PC-3 (cell line): Measurements from ENCODE around the gene IL3RA. TPM values are rescaled to one million over a fixed set of nuclear protein-coding genes. Genes with fewer than 3 reads are reported as not detected.

Source experiments
- ATAC-seq: fragments of 200-7000 bp; cut with Tn5 transposase; 2 replicates; pipeline ENCODE4 v1.9.1; 2020; ENCODE audit warnings: mild to moderate bottlenecking, moderate library complexity
- BruUV-seq: library from RNA; stranded (reverse); fragments of 400-500 nt; replicated peaks from 2 replicates; lab custom pipeline; 2021; lab: Mats Ljungman, UMichigan
- CTCF ChIA-PET: fragments of 300-600 bp; sonication (Branson Sonifier 250); formaldehyde crosslinking; loops from one replicate; lab custom pipeline; 2022; ENCODE audit warnings: antibody characterized with exemption; lab: Charles Lee
- POLR2A ChIA-PET: fragments of 300-600 bp; sonication (Branson Sonifier 250); formaldehyde crosslinking; loops from one replicate; lab custom pipeline; 2022; ENCODE audit warnings: antibody characterized with exemption; ENCODE audit not compliant: unreplicated experiment; lab: Charles Lee
- DNase-seq: peaks from one replicate; pipeline ENCODE4 v3.0.0-alpha.2; 2015
- H2AFZ ChIP-seq: fragments of 300-600 bp; sonication (generic); 2 replicates; pipeline ENCODE4 v1.6.0; 2016; ENCODE audit warnings: antibody characterized with exemption, low read length
- H3F3A ChIP-seq: fragments of 300-600 bp; sonication (generic); one replicate; pipeline ENCODE4 v1.6.0; 2017; ENCODE audit warnings: antibody characterized with exemption, low read length, control low read depth, mild to moderate bottlenecking; ENCODE audit not compliant: unreplicated experiment
- H3K27ac ChIP-seq: fragments of 300-600 bp; sonication (generic); 2 replicates; pipeline ENCODE4 v1.5.1; 2016; ENCODE audit warnings: mild to moderate bottlenecking, low read length
- H3K27me3 ChIP-seq: fragments of 300-600 bp; sonication (generic); 2 replicates; pipeline ENCODE4 v1.6.1; 2016; ENCODE audit warnings: low read length, mixed read lengths
- H3K36me3 ChIP-seq: fragments of 300-600 bp; sonication (generic); 2 replicates; pipeline ENCODE4 v1.6.1; 2016; ENCODE audit warnings: low read depth, mixed run types, low read length, mixed read lengths
- H3K4me1 ChIP-seq: fragments of 300-600 bp; sonication (generic); 2 replicates; pipeline ENCODE4 v1.5.1; 2016; ENCODE audit warnings: low read length; ENCODE audit not compliant: insufficient read depth
- H3K4me2 ChIP-seq: fragments of 300-600 bp; sonication (generic); 2 replicates; pipeline ENCODE4 v1.6.0; 2016; ENCODE audit warnings: low read length
- H3K4me3 ChIP-seq: fragments of 300-600 bp; sonication (generic); 2 replicates; pipeline ENCODE4 v1.5.1; 2016; ENCODE audit warnings: mild to moderate bottlenecking, low read length, mixed read lengths
- H3K79me2 ChIP-seq: fragments of 300-600 bp; sonication (generic); 2 replicates; pipeline ENCODE4 v1.6.1; 2017; ENCODE audit warnings: low read length, mixed read lengths
- H3K9ac ChIP-seq: fragments of 300-600 bp; sonication (generic); 2 replicates; pipeline ENCODE4 v1.6.0; 2016; ENCODE audit warnings: mild to moderate bottlenecking, low read length
- H3K9me2 ChIP-seq: fragments of 300-600 bp; sonication (generic); replicated peaks from 2 replicates; pipeline ENCODE4 v1.6.1; 2016; ENCODE audit warnings: mixed run types, low read length, mixed read lengths
- H3K9me3 ChIP-seq: fragments of 300-600 bp; sonication (generic); 2 replicates; pipeline ENCODE4 v1.6.1; 2016; ENCODE audit warnings: low read length, mixed read lengths
- H4K20me1 ChIP-seq: fragments of 300-600 bp; sonication (generic); 2 replicates; pipeline ENCODE4 v1.6.1; 2016; ENCODE audit warnings: low read length, mixed read lengths
- CTCF ChIP-seq: fragments of 300-600 bp; sonication (generic); conservative IDR thresholded peaks from 2 replicates; pipeline ENCODE4 v1.5.1; 2017; ENCODE audit warnings: antibody characterized with exemption, low read depth, mild to moderate bottlenecking, low read length
- EZH2 ChIP-seq: fragments of 300-600 bp; sonication (generic); IDR thresholded peaks from one replicate; pipeline ENCODE4 v1.6.1; 2017; ENCODE audit warnings: antibody characterized with exemption, mild to moderate bottlenecking, low read length; ENCODE audit not compliant: unreplicated experiment
- EZH2phosphoT487 ChIP-seq: fragments of 300-600 bp; sonication (generic); IDR thresholded peaks from 2 replicates; pipeline ENCODE4 v1.6.1; 2018; ENCODE audit warnings: mild to moderate bottlenecking, antibody characterized with exemption, low read length, borderline replicate concordance
- intact Hi-C: fragments of 100-400 bp; cut with micrococcal nuclease; formaldehyde crosslinking; loops from 2 replicates; pipeline ENCODE4 v1.9.0; 2023
- total RNA-seq: library from RNA; depleted of rRNA; stranded (reverse); fragments of >200 nt; gene quantifications from 2 replicates; pipeline ENCODE4 v1.2.3, GENCODE V29; 2014

IL3RA gene
- total RNA-seq, 1 experiment from 2014 or later = not detected

- no peaks in the 10 kb centered on the region for H3K79me2 ChIP-seq
- H3K4me2 ChIP-seq = no peak overlapping the region
- no peak overlapping the region for H2AFZ ChIP-seq
- H3K4me1 ChIP-seq = peaks cover 8% of the 10 kb centered on the region; the same call in 1 of the 2 replicates
- H3F3A ChIP-seq = no peaks in the 10 kb centered on the region
- POLR2A ChIA-PET = no interaction called here
- no peak overlapping the region for H3K4me3 ChIP-seq
- ATAC-seq (no peak), DNase-seq (no peak)
- no peaks in the 10 kb centered on the region for H3K27me3 ChIP-seq
- intact Hi-C loops = no loop called here
- no peak overlapping the region for H3K9ac ChIP-seq
- no peaks in the 10 kb centered on the region for H3K9me2 ChIP-seq
- BruUV-seq = no TSS peak
- CTCF ChIA-PET = no interaction called here
- H3K27ac ChIP-seq = no peak overlapping the region
- H4K20me1 ChIP-seq = no peaks in the 10 kb centered on the region
- H3K36me3 ChIP-seq = 0 out of 2 replicates have a peak, but pooled peaks cover under 1% of the 10 kb centered on the region
- TF ChIP-seq CTCF (no peak), EZH2 (no peak), EZH2phosphoT487 (no peak)
- no peaks in the 10 kb centered on the region for H3K9me3 ChIP-seq
Observed at GRCh38 chrX:1416327-1416784, 79.8 kb downstream of the IL3RA start.

- ATAC-seq (no peak), DNase-seq (no peak)
- no peaks in the 10 kb centered on the region for H3F3A ChIP-seq
- H3K27me3 ChIP-seq = no peaks in the 10 kb centered on the region
- POLR2A ChIA-PET = no interaction called here
- H3K9me2 ChIP-seq = no peaks in the 10 kb centered on the region
- TF ChIP-seq EZH2phosphoT487 (no peak), EZH2 (no peak)
- BruUV-seq = no TSS peak
- H2AFZ ChIP-seq = no peak overlapping the region
- H3K36me3 ChIP-seq = peaks cover 8% of the 10 kb centered on the region; the same call in 1 of the 2 replicates
- H3K4me2 ChIP-seq = no peak overlapping the region
- H3K4me3 ChIP-seq = no peak overlapping the region
- H3K4me1 ChIP-seq = peaks cover 8% of the 10 kb centered on the region; the same call in 1 of the 2 replicates
- H3K9me3 ChIP-seq = no peaks in the 10 kb centered on the region
- CTCF ChIA-PET = no interaction called here
- H3K27ac ChIP-seq = no peak overlapping the region
- no peaks in the 10 kb centered on the region for H3K79me2 ChIP-seq
- H3K9ac ChIP-seq = no peak overlapping the region
- H4K20me1 ChIP-seq = no peaks in the 10 kb centered on the region
- intact Hi-C loops = no loop called here
Observed at GRCh38 chrX:1416965-1417760, 80.6 kb downstream of the IL3RA start.

GRCh38 chrX:1417921-1418771 is 81.6 kb downstream of the IL3RA start:
- peaks cover 8% of the 10 kb centered on the region; the same call in 1 of the 2 replicates for H3K36me3 ChIP-seq
- ATAC-seq = peak; percentile 63
- POLR2A ChIA-PET = no interaction called here

More at GRCh38 chrX:1417921-1418771, 81.6 kb downstream of the IL3RA start:
- no peaks in the 10 kb centered on the region for H3K27me3 ChIP-seq
- no TSS peak for BruUV-seq
- peak overlapping the region; percentile 50 for H3K4me3 ChIP-seq
- peak overlapping the region; percentile 43; the same call in 1 of the 2 replicates for H2AFZ ChIP-seq
- H3K4me1 ChIP-seq = peaks cover 8% of the 10 kb centered on the region; the same call in 1 of the 2 replicates
- H3F3A ChIP-seq = no peaks in the 10 kb centered on the region
- CTCF ChIA-PET = no interaction called here
- intact Hi-C loops = no loop called here
- TF ChIP-seq EZH2phosphoT487 = no peak
- TF ChIP-seq EZH2 = no peak
- TF ChIP-seq CTCF = no peak
- H3K79me2 ChIP-seq = no peaks in the 10 kb centered on the region
- H4K20me1 ChIP-seq = no peaks in the 10 kb centered on the region
- peak; percentile 59 for DNase-seq
- H3K9me2 ChIP-seq = no peaks in the 10 kb centered on the region
- H3K27ac ChIP-seq = peak overlapping the region; percentile 50
- peak overlapping the region; percentile 75 for H3K4me2 ChIP-seq
- peak overlapping the region; percentile 12; the same call in 1 of the 2 replicates for H3K9ac ChIP-seq
- H3K9me3 ChIP-seq = no peaks in the 10 kb centered on the region
